AG04450 (cell line): Measurements from ENCODE around the gene ABR. TPM values are rescaled to one million over a fixed set of nuclear protein-coding genes. Genes with fewer than 3 reads are reported as not detected.
"Not testable (repeated sequence)": the region's sequence is repeated elsewhere in the genome, so short reads cannot be mapped to it uniquely, and the experiment has no call there.

Experiments used
- CTCF ChIA-PET: fragments of 300-600, 350-600 bp; formaldehyde crosslinking; extraction: SDS; loops from one replicate; lab custom pipeline; 2022; ENCODE audit warnings: antibody characterized with exemption, inconsistent platforms; lab: Charles Lee
- POLR2A ChIA-PET: fragments of 350-600 bp; formaldehyde crosslinking; extraction: SDS; loops from one replicate; lab custom pipeline; 2021; ENCODE audit warnings: antibody characterized with exemption, inconsistent platforms; lab: Yijun Ruan, JAX
- DNase-seq: peaks from one replicate; pipeline ENCODE4 v3.0.0-alpha.2; 2011; ENCODE audit warnings: low read depth, low spot score
- H3K27ac ChIP-seq: one replicate; pipeline ENCODE4 v1.5.1; 2012; ENCODE audit warnings: low read depth, low read length, control low read depth
- H3K27me3 ChIP-seq: one replicate; pipeline ENCODE4 v1.6.0; 2012; ENCODE audit warnings: low read length; ENCODE audit not compliant: control insufficient read depth, insufficient read depth
- H3K4me3 ChIP-seq: 2 replicates; pipeline ENCODE4 v1.5.1; 2011; ENCODE audit warnings: mild to moderate bottlenecking, low read depth, low read length, control low read depth
- H3K9me3 ChIP-seq: 2 replicates; pipeline ENCODE4 v1.5.1; 2012; ENCODE audit warnings: low read length; ENCODE audit not compliant: control insufficient read depth, insufficient read depth
- polyA plus RNA-seq: library from polyadenylated mRNA; depleted of rRNA; stranded (reverse); fragments of >200 nt; gene quantifications from 2 replicates; pipeline ENCODE4 v1.2.3, GENCODE V29; 2011
- TF ChIP-seq, protein P1 (sequence below): IDR thresholded peaks from 2 replicates; pipeline ENCODE4 v1.5.1; 2011; ENCODE audit warnings: low read depth, low read length, control low read depth, inconsistent platforms

The ABR gene
- polyA plus RNA-seq, 1 experiment = 64.3 TPM

DNA sequence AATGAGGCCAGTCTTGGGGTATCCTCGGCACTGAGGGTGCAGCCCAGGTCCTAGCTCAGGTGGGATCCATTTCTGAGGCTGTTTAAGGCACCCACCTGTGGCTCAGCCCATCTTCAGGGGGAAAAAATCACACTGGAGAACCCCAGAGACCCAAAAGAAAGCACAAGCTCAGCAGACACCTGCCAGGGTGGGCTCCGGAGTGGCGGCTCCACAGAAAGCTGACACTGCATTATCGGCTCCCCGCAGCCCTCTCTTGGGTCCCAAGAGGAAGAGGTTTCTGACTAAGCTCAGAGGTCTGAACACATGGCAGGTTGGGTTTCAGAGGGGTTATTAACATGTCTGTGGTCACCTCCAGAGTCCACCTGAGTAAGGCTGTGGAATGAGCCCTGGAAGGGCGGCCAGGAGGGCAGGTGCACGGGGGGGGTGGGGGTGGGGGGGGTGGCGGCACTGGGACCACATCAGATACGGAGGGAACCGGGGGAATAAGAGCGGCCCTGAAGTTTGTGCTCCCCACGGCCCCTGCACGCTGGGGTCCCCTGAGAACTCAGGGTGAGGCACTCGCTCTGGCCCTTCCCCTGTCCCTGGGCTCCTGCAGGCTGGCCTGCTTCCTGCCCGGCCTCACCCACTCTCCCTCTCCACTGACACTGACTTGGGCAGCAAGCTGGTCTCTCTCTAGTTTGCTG is 103.3 kb downstream of the ABR start:
- TF ChIP-seq, protein P1, sequence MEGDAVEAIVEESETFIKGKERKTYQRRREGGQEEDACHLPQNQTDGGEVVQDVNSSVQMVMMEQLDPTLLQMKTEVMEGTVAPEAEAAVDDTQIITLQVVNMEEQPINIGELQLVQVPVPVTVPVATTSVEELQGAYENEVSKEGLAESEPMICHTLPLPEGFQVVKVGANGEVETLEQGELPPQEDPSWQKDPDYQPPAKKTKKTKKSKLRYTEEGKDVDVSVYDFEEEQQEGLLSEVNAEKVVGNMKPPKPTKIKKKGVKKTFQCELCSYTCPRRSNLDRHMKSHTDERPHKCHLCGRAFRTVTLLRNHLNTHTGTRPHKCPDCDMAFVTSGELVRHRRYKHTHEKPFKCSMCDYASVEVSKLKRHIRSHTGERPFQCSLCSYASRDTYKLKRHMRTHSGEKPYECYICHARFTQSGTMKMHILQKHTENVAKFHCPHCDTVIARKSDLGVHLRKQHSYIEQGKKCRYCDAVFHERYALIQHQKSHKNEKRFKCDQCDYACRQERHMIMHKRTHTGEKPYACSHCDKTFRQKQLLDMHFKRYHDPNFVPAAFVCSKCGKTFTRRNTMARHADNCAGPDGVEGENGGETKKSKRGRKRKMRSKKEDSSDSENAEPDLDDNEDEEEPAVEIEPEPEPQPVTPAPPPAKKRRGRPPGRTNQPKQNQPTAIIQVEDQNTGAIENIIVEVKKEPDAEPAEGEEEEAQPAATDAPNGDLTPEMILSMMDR = no peak
- H3K27me3 ChIP-seq = no peaks in the 10 kb centered on the region
- H3K9me3 ChIP-seq = no peaks in the 10 kb centered on the region
- POLR2A ChIA-PET = no interaction called here
- no peak overlapping the region for H3K27ac ChIP-seq
- CTCF ChIA-PET = interaction anchor here (1.2 kb wide), 1 partner anchor 20 kb away, joined by 4 read pairs; no protein-coding TSS in a partner anchor
- no peak for DNase-seq
- H3K4me3 ChIP-seq = no peak overlapping the region

DNA sequence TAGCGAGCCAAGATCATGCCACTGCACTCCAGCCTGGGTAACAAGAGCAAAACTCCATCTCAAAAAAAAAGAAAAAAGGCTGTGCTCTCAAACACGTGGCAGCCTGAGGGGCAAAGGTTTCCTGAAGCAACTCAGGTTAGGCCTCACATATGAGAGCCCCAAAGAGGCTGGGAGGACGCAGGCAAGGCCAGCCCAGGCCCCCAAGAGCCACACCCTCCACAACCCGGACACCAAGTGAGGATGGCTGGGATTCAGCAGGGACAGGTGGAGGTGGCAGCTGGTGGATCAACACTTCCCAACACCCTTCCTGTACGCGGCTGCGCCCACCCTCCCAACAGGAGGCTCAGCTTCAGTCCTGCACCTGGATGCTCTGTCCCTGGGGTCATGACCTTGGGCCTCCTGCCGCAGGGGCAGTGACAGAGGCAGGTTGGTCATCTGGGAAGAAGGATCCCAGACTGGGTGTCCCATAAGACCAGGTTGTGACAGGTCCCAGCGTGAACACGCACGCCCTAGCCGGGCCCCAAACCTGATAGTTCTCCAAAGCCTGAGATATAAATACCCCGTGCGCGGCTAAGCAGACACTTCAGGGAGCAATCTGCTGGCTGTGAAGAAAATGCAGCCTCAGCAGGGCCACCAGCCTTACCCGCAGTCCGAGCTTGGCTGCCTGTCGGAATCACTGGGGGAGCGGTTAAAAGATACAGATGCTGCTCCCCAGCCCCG is 104.7 kb downstream of the ABR start:
- no peak for DNase-seq
- H3K4me3 ChIP-seq = no peak overlapping the region
- TF ChIP-seq, protein P1 = no peak
- H3K27ac ChIP-seq = no peak overlapping the region
- H3K9me3 ChIP-seq = no peaks in the 10 kb centered on the region
- ChIA-PET CTCF (no interaction called here), POLR2A (no interaction called here)
- H3K27me3 ChIP-seq = no peaks in the 10 kb centered on the region

DNA sequence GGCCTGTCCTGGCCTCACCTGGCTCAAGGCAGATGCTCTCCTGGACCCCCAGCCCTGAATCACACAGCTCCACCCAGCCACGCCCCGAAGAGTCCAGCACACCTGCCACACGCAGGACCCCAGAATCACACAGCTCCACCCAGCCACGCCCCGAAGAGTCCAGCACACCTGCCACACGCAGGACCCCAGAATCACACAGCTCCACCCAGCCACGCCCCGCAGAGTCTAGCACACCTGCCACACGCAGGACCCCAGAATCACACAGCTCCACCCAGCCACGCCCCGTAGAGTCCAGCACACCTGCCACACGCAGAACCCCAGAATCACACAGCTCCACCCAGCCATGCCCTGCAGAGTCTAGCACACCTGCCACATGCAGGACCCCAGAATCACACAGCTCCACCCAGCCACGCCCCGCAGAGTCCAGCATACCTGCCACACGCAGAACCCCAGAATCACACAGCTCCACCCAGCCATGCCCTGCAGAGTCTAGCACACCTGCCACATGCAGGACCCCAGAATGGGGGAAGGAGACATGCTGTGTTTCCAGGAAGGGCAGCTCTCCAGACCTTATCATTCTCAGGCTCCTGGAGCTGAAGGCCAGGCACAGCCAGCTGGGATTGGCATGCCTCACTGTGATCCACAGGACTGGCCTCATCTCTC is 105.7 kb downstream of the ABR start:
- H3K27ac ChIP-seq, H3K27me3 ChIP-seq, H3K9me3 ChIP-seq, CTCF ChIA-PET, POLR2A ChIA-PET, DNase-seq, H3K4me3 ChIP-seq: not testable (repeated sequence)

DNA sequence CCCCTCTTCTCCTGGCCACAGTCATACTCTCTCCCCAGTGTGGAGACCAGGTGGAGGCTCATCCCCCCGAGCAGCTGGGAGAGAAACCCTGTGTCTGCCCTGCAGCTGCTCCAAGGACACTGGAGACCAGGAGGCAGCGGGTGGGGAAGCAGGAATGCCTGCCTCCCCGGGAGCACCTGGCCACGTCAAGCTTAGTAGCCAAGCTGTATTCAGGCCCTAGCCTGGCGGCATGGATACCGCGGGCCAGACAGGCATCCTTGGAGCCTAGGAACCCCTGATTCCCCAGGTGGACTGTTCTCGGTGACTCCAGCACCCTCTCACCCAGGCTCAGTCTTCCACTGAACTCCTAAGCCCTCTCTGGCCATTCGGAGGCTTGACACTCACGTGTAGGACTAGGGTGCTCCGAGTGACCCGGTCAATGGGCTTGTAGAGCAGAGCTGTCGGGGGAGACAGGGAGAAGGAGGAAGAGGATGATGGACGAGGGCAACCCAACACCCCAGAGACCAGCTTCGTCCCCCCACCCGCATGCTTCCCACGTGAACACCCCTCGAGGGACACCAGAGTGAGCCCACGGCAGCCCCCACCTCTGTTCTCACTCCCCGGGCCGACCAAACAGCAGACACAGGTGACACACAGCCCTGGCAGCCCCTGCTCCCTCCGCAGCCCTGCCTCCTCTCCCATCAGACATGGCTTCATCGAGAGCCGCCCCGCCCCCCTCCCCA is 106.4 kb downstream of the ABR start:
- TF ChIP-seq, protein P1 = no peak
- POLR2A ChIA-PET = no interaction called here
- no peak for DNase-seq
- Histone ChIP-seq H3K27me3 (no peaks in the 10 kb centered on the region), H3K27ac (no peak overlapping the region), H3K9me3 (0 out of 2 replicates have a peak, but pooled peaks cover 2% of the 10 kb centered on the region), H3K4me3 (no peak overlapping the region)
- CTCF ChIA-PET = no interaction called here

DNA sequence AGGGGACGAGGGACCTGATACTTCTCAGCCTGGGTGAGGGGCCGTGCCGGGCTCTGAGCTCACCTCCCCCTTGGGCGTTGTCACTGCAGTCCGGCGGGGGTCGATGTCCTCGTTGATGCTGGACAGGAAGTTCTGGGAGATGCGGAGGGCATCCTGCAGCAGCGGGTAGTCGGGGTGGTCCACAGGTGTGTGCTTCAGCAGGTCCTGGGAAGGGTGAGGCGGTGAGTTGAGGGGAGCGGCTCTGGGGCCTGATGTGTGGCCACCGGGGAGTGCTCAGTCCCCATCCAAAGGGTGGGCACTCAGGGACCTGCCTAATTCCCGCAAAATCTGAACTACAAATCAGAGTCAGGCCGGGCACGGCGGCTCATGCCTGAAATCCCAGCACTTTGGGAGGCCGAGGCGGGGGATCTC is 107.2 kb downstream of the ABR start:
- ChIA-PET POLR2A (no interaction called here), CTCF (no interaction called here)
- no peak for DNase-seq
- Histone ChIP-seq H3K27ac (no peak overlapping the region), H3K4me3 (no peak overlapping the region), H3K27me3 (no peaks in the 10 kb centered on the region), H3K9me3 (0 out of 2 replicates have a peak, but pooled peaks cover 8% of the 10 kb centered on the region)
- TF ChIP-seq, protein P1 = no peak
